Measurements from ENCODE around the gene ZNF205.

ZNF205 gene

DNA sequence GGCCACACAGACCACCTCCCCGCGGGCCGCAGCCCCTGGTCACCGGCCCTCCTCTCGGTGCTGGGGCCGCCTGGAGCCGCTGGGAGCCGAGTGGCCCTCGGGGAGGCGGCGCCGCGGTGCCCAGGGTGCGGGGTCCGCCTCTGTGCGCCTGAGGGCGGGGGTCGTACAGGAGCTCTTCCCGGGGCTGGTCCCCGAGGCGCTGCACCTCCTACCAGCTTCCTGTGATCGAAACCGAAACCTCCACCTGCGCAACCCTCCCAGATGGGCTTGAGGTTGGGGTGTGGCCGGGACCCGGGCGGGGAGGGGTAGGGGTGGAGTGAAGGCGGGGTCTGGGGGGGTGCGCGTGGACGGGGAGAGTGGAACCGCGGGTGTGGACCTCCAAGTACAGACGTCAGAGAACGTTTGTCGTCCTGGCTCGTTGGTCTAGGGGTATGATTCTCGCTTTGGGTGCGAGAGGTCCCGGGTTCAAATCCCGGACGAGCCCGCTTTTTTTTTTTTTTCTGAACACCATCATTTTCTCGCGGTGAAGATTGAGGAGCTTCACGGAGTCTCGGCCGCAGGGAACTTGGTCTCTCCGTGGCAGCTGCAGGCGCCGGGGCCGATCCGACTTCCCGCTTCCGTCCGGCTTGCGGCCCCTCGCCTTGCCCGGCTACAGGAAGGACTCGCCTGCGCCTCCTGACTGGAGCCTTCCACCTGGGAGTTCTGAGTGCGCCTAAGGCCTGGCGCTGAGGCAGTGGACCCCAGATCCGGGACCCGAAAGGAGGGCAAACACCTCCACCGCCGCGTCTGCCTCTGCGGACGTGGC, 46.3 kb downstream of the ZNF205 start:
- H3K4me2 ChIP-seq (ENCODE audit: insufficient read depth, low read length, poor library complexity, severe bottlenecking), result peak overlapping the region; percentile 94
- H3K14ac ChIP-seq (ENCODE audit: low read length), result peak overlapping the region; percentile 47
- no CpG with 5 or more reads among the region's 70 CpGs for WGBS, 2 donors (ENCODE audit: extremely low coverage in 2 of 2, insufficient read length in 2 of 2, insufficient replicate concordance in 1 of 2)
- peak overlapping the region; percentile 53 to 97 for H3K4me3 ChIP-seq (ENCODE audit: low read length in 2 of 2)
- H2BK5ac ChIP-seq (ENCODE audit: low read length), result no peak overlapping the region
- peak; percentile 71 for DNase-seq (ENCODE audit: low spot score)
- no peak overlapping the region for H2AK5ac ChIP-seq (ENCODE audit: low read depth, low read length)
- H4K8ac ChIP-seq (ENCODE audit: low read depth, low read length), result no peak overlapping the region
- peak overlapping the region; percentile 22 for H2BK12ac ChIP-seq (ENCODE audit: low read length)
- H3K27me3 ChIP-seq (ENCODE audit: control insufficient read depth in 3 of 3, insufficient read depth in 3 of 3, low read depth in 1 of 3, low read length in 3 of 3), result peaks cover 0 to 15% (median 2%) of the 10 kb centered on the region in 3 experiments
- H3K27ac ChIP-seq (replicated peaks; ENCODE audit: low read length), result no peak overlapping the region
- H3K36me3 ChIP-seq (replicated peaks in 1 of 2; ENCODE audit: control insufficient read depth in 2 of 2, insufficient read depth in 2 of 2, low read length in 2 of 2), result no peaks in the 10 kb centered on the region
- no peaks in the 10 kb centered on the region for H3K79me1 ChIP-seq (ENCODE audit: low read depth, low read length)
- H2BK15ac ChIP-seq (ENCODE audit: low read length), result no peak overlapping the region
- peak overlapping the region; percentile 82 for H3K23ac ChIP-seq (ENCODE audit: low read depth, low read length, poor library complexity)
- peak overlapping the region; percentile 99 for H2AFZ ChIP-seq (ENCODE audit: low read length)
- peaks cover 0 to 2% of the 10 kb centered on the region in 2 donors for H3K9me3 ChIP-seq (replicated peaks in 1 of 2; ENCODE audit: control insufficient read depth in 2 of 2, insufficient read depth in 1 of 2, low read depth in 1 of 2, low read length in 2 of 2)
- no peak overlapping the region for H2BK120ac ChIP-seq (ENCODE audit: low read depth, low read length)
- peak overlapping the region; percentile 92 for H3K18ac ChIP-seq (ENCODE audit: low read length)
- H3K4ac ChIP-seq (ENCODE audit: low read length), result no peak overlapping the region
- peaks cover 5 to 8% of the 10 kb centered on the region in 2 donors for H3K4me1 ChIP-seq (ENCODE audit: control insufficient read depth in 2 of 2, insufficient read depth in 1 of 2, low read depth in 1 of 2, low read length in 2 of 2)
- peak overlapping the region; percentile 86 for H3K9ac ChIP-seq (ENCODE audit: low read depth, low read length, poor library complexity)
- H4K91ac ChIP-seq (ENCODE audit: low read depth, low read length, poor library complexity), result no peak overlapping the region

DNA sequence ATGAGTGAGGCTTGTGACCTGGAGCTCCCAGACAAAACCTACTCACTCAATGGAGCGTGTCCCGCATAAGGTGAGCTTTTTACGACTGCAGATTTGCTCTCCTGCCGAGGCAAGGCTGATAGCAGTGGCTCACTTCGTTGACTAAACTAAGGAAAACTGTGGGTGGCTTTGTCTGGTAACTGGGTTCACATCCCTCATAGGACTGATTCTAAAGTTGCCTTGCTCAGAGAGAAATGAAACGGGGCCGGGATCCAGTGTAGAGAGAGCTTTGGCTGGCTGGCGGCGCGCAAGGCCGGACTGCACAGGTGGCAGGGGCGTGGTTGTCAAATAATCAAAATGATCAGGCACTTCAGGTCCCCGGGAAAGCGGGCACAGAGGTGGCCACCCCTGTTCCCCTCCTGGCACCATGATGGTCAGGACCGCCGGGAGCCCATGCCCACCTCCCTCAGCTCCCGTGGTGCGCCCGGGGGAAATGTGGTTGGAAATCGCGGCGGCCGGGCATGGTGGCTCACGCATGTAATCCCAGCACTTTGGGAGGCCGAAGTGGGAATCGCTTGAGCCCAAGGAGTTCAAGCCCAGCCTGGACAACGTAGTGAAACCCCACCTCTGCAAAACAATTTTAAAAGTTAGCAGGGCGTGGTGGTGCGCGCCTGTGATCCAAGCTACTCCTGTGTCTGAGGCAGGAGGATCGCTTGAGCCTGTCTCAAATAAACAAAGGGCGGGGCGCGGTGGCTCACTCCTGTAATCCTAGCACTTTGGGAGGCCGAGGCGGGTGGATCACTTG, 49.0 kb downstream of the ZNF205 start:
- peaks cover 5 to 8% of the 10 kb centered on the region in 2 donors for H3K4me1 ChIP-seq (ENCODE audit: control insufficient read depth in 2 of 2, insufficient read depth in 1 of 2, low read depth in 1 of 2, low read length in 2 of 2)
- H3K9me3 ChIP-seq (replicated peaks in 1 of 2; ENCODE audit: control insufficient read depth in 2 of 2, insufficient read depth in 1 of 2, low read depth in 1 of 2, low read length in 2 of 2), result peaks cover 0 to 4% of the 10 kb centered on the region in 2 donors
- H3K27me3 ChIP-seq (ENCODE audit: control insufficient read depth in 3 of 3, insufficient read depth in 3 of 3, low read depth in 1 of 3, low read length in 3 of 3), result peaks cover 2 to 12% (median 3%) of the 10 kb centered on the region in 3 experiments
- no peaks in the 10 kb centered on the region for H3K36me3 ChIP-seq (replicated peaks in 1 of 2; ENCODE audit: control insufficient read depth in 2 of 2, insufficient read depth in 2 of 2, low read length in 2 of 2)
- H2AK5ac ChIP-seq (ENCODE audit: low read depth, low read length), result no peak overlapping the region
- no peak for DNase-seq (ENCODE audit: low spot score)
- no peak overlapping the region for H3K4me2 ChIP-seq (ENCODE audit: insufficient read depth, low read length, poor library complexity, severe bottlenecking)
- H3K4me3 ChIP-seq (ENCODE audit: low read length in 2 of 2), result no peak overlapping the region
- no peak overlapping the region for H3K9ac ChIP-seq (ENCODE audit: low read depth, low read length, poor library complexity)
- H2BK120ac ChIP-seq (ENCODE audit: low read depth, low read length), result no peak overlapping the region
- no peak overlapping the region for H3K23ac ChIP-seq (ENCODE audit: low read depth, low read length, poor library complexity)
- no peaks in the 10 kb centered on the region for H3K79me1 ChIP-seq (ENCODE audit: low read depth, low read length)
- H2BK5ac ChIP-seq (ENCODE audit: low read length), result no peak overlapping the region
- no peak overlapping the region for H3K4ac ChIP-seq (ENCODE audit: low read length)
- no peak overlapping the region for H4K8ac ChIP-seq (ENCODE audit: low read depth, low read length)
- H2AFZ ChIP-seq (ENCODE audit: low read length), result no peak overlapping the region
- no peak overlapping the region for H2BK15ac ChIP-seq (ENCODE audit: low read length)
- H2BK12ac ChIP-seq (ENCODE audit: low read length), result no peak overlapping the region
- no peak overlapping the region for H3K14ac ChIP-seq (ENCODE audit: low read length)
- no peak overlapping the region for H3K27ac ChIP-seq (replicated peaks; ENCODE audit: low read length)
- no peak overlapping the region for H3K18ac ChIP-seq (ENCODE audit: low read length)
- WGBS, 2 donors (ENCODE audit: extremely low coverage in 2 of 2, insufficient read length in 2 of 2, insufficient replicate concordance in 1 of 2), result no CpG with 5 or more reads among the region's 36 CpGs
- H4K91ac ChIP-seq (ENCODE audit: low read depth, low read length, poor library complexity), result no peak overlapping the region

DNA sequence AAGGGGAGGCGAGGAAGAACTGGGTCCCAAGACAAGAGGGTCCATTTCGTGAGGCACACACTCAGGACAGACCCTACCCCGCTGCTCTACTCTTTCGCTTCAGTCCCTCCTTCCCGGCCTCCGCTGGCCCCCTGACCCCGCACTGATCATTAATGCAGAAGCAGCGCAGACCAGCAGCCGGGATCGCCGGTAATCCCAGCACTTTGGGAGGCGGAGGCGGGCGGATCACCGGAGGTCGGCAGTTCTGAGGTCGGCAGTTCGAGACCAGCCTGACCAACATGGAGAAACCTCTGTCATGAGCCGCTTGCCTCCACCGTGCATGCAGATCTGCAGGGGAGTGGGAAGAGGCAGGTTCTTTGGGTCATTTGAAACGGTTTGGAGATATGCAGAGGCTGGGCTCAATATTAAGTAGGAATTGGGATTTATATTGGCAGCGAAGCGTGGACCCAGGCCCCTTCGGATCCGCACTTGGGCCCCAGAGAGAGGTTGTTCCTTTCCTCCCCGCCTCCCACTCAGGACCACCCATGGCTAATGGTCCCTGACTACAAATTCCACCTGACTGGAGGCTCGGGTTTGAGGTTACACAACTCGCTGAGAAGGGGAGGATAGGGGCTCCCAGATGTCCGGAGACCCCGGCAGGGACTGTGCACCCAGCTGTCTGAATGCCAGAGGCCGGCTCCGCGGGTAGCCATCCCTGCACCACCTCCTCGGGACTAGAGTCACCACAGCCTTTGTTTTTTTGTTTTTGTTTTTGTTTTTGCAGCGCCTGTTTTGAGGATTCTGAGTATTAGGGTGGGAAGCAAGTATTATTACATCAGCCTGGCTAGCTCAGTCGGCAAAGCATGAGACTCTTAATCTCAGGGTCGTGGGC, 52.0 kb downstream of the ZNF205 start:
- Histone ChIP-seq H3K9me3 (replicated peaks in 1 of 2; ENCODE audit: control insufficient read depth in 2 of 2, insufficient read depth in 1 of 2, low read depth in 1 of 2, low read length in 2 of 2) (peaks cover 0 to 4% of the 10 kb centered on the region in 2 donors), H2BK120ac (ENCODE audit: low read depth, low read length) (no peak overlapping the region), H3K27ac (replicated peaks; ENCODE audit: low read length) (no peak overlapping the region), H3K4me2 (ENCODE audit: insufficient read depth, low read length, poor library complexity, severe bottlenecking) (no peak overlapping the region), H3K27me3 (ENCODE audit: control insufficient read depth in 3 of 3, insufficient read depth in 3 of 3, low read depth in 1 of 3, low read length in 3 of 3) (peaks cover 0 to 28% (median 13%) of the 10 kb centered on the region in 3 experiments), H2BK12ac (ENCODE audit: low read length) (no peak overlapping the region), H2BK5ac (ENCODE audit: low read length) (no peak overlapping the region), H3K36me3 (replicated peaks in 1 of 2; ENCODE audit: control insufficient read depth in 2 of 2, insufficient read depth in 2 of 2, low read length in 2 of 2) (no peaks in the 10 kb centered on the region), H2AFZ (ENCODE audit: low read length) (peak overlapping the region; percentile 67), H3K79me1 (ENCODE audit: low read depth, low read length) (no peaks in the 10 kb centered on the region), H4K8ac (ENCODE audit: low read depth, low read length) (no peak overlapping the region), H2BK15ac (ENCODE audit: low read length) (no peak overlapping the region), H3K9ac (ENCODE audit: low read depth, low read length, poor library complexity) (no peak overlapping the region), H3K4me3 (ENCODE audit: low read length in 2 of 2) (no peak overlapping the region), H3K4me1 (ENCODE audit: control insufficient read depth in 2 of 2, insufficient read depth in 1 of 2, low read depth in 1 of 2, low read length in 2 of 2) (no peaks in the 10 kb centered on the region), H3K23ac (ENCODE audit: low read depth, low read length, poor library complexity) (no peak overlapping the region), H4K91ac (ENCODE audit: low read depth, low read length, poor library complexity) (no peak overlapping the region), H3K4ac (ENCODE audit: low read length) (no peak overlapping the region), H3K14ac (ENCODE audit: low read length) (no peak overlapping the region), H2AK5ac (ENCODE audit: low read depth, low read length) (no peak overlapping the region), H3K18ac (ENCODE audit: low read length) (no peak overlapping the region)
- no CpG with 5 or more reads among the region's 37 CpGs for WGBS, 2 donors (ENCODE audit: extremely low coverage in 2 of 2, insufficient read length in 2 of 2, insufficient replicate concordance in 1 of 2)
- DNase-seq (ENCODE audit: low spot score), result no peak
